Measurements from ENCODE around the gene RNF32. TPM values are rescaled to one million over a fixed set of nuclear protein-coding genes. Genes with fewer than 3 reads are reported as not detected.
"Not testable (repeated sequence)": the region's sequence is repeated elsewhere in the genome, so short reads cannot be mapped to it uniquely, and the experiment has no call there.

The RNF32 gene
- total RNA-seq, 3 donors from 2014 or later = 2.0 to 3.7 (median 3.5) TPM

DNA sequence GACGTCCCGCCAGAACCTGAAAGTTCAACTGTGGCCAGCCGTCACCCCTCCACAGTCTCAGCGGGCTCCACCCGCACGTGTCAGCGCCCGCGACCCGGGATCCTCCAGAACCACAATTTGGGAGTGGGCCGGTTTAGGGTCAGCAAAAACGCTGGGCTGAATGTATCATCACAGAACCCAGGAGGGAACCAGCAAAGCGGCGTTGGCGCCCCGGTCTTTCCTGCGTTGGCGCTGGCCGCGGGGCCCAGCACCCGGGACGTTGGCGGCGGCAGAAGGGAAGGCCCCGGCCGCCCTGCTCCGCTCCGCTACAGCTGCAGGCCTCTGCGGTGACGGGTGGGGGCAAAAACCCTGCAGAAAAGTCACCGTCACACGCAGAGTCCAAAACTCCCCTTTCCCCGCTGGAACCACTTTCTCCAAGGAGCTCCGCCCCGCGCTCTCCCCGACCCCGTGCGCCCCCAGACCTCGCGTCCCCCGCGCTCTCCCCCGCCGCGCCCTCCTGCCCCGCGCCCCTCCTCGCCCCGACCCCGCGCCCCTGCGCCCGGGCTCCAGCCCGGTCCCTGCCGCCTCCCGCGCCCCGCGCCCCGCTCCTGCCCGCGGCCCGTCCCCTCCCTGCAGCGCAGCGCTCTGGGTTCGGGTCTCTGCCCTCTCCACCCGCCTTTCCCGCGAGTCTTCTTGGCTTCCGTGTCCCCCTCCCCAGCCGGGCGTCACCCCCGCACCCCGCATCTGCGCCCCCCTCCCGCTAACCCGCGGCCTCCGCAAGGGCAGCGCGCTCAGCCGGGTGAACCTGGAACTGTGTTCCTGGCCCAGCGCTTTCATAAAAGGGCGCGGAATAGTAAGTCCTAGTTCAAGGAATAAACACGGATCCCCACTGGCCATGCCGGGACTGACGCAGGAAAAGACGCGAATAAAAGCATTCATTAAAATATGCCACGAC is 24.0 kb upstream of the RNF32 start:
- peaks cover 16% of the 10 kb centered on the region for H3K4me1 ChIP-seq (ENCODE audit: low read depth)
- ATAC-seq (peak; percentile 72), DNase-seq (peak in 2 of 3 donors; percentile 69 to 70)

GRCh38 chr7:156617215-156617614 is 23.4 kb upstream of the RNF32 start:
- intact Hi-C loops (cut with DNase I, micrococcal nuclease) = no loop called here
- ATAC-seq (peak; percentile 52), DNase-seq (peak in 1 of 3 donors; percentile 61)
- no peaks in the 10 kb centered on the region for H3K9me3 ChIP-seq
- no peak for TF ChIP-seq CTCF (IDR thresholded peaks at IDR 0.05)
- no peaks in the 10 kb centered on the region for H3K36me3 ChIP-seq (ENCODE audit: low read depth)
- H3K4me1 ChIP-seq (ENCODE audit: low read depth) = peaks cover 14% of the 10 kb centered on the region
- no peak overlapping the region for H3K4me3 ChIP-seq

More for the DNA sequence above, 24.0 kb upstream of the RNF32 start:
- intact Hi-C loops (cut with DNase I, micrococcal nuclease) = no loop called here
- Histone ChIP-seq H3K36me3 (ENCODE audit: low read depth) (no peaks in the 10 kb centered on the region), H3K4me3 (peak overlapping the region; percentile 10), H3K9me3 (no peaks in the 10 kb centered on the region)
- TF ChIP-seq CTCF (IDR thresholded peaks at IDR 0.05) = no peak

DNA sequence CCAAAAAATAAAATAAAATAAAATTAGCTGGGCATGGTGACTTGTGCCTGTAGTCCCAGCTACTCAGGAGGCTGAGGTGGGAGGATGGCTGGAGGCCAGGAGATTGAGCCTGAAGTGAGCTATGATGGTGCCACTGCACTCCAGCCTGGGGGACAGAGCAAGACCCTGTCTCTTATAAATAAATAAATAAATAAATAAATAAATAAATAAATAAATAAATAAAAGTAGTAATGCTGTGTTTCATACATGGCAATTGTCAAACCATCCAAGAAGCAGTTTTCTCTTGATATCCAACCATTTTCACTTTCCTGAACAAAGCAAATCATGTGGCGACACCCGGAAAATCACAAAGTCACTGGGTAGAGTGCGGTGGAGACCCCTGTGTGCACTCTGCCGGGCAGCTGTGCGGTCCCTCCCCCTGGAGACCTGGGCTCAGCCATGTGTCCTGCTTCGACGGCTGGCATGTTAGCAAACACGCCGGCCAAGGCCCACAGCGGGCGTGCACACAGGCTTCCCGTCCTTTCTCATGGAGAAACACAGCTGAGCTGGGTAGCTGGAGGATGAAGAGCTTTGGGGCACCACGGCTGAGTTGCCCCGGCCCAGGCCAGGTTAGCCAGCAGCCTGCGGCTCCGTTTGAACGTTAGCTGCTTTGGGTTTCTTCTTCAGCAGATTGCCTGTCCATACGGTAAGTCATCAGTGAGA is 22.3 kb upstream of the RNF32 start:
- no peak for TF ChIP-seq CTCF (IDR thresholded peaks at IDR 0.05)
- Histone ChIP-seq H3K4me3 (no peak overlapping the region), H3K36me3 (ENCODE audit: low read depth) (no peaks in the 10 kb centered on the region), H3K9me3 (no peaks in the 10 kb centered on the region), H3K4me1 (ENCODE audit: low read depth) (peaks cover 11% of the 10 kb centered on the region)
- ATAC-seq (no peak), DNase-seq (peak in 1 of 3 donors; percentile 48)
- intact Hi-C loops (cut with DNase I, micrococcal nuclease) = no loop called here

- H3K4me3 ChIP-seq = no peak overlapping the region
- peak in 1 of 3 donors; percentile 49 for DNase-seq
- intact Hi-C loops (cut with DNase I, micrococcal nuclease) = no loop called here
- H3K9me3 ChIP-seq = no peaks in the 10 kb centered on the region
- TF ChIP-seq CTCF (IDR thresholded peaks at IDR 0.05) = no peak
- no peak for ATAC-seq
- no peaks in the 10 kb centered on the region for H3K36me3 ChIP-seq (ENCODE audit: low read depth)
- peaks cover 6% of the 10 kb centered on the region for H3K4me1 ChIP-seq (ENCODE audit: low read depth)
These were observed 21.7 kb upstream of the RNF32 start for GRCh38 chr7:156618780-156619367.

GRCh38 chr7:156619488-156620290 is 20.9 kb upstream of the RNF32 start:
- H3K9me3 ChIP-seq; intact Hi-C loops (cut with DNase I, micrococcal nuclease); H3K4me1 ChIP-seq (ENCODE audit: low read depth); H3K4me3 ChIP-seq; DNase-seq; H3K36me3 ChIP-seq (ENCODE audit: low read depth); ATAC-seq: not testable (repeated sequence)

Measured in mucosa of descending colon (tissue), 3 donors.